ENCODE measurements around the gene CCDC188. TPM values are rescaled to one million over a fixed set of nuclear protein-coding genes. Genes with fewer than 3 reads are reported as not detected.

Gene CCDC188
- total and polyA plus RNA-seq, 4 donors, result not detected

DNA sequence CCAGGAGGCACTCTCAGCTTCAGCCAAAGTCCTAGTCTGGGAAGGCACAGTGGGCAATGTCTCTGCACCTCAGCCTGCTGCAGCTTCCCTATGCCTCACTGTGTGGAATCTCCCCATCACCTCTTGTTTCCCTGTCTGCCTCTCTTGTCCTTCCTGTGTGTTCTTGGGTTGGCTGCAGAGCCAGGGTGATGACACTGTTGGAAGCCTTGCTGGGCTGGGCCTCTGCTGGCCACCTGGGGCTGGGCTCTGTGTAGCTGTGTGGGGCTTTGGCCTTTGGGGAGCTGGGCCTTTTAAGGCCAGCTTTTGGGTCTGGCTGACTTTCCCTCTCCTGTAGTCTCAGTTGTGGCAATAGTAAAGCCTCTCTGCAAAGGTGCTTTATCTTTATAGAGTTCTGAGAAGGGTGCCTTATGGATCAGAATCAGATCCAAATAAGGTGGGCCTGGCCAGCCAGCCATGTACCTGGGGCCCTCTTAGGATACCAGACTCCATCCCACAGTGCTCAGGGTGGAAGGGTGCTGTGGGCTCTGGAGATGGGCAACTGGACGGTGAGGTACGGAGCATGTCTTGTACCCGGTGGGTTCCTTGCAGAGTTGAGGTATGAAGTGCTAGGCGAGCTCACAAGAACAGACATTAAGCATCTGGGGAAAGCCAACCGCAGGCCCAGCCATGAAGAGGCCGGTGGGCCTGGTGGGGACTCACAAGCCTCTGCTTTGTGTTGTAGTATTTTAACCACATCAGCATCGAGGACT lies 45.2 kb downstream of the CCDC188 start:
- H3K27me3 ChIP-seq (ENCODE audit: control insufficient read depth in 4 of 4, insufficient read depth in 4 of 4, low read length in 3 of 4), result no peaks in the 10 kb centered on the region
- DNase-seq (ENCODE audit: low spot score), result no peak
- TF ChIP-seq HNF4A (conservative IDR thresholded peaks at IDR 0.05) (no peak), RAD21 (IDR thresholded peaks at IDR 0.05) (no peak), MAX (IDR thresholded peaks at IDR 0.05) (no peak)
- H3K9ac ChIP-seq (ENCODE audit: low read depth in 1 of 2, low read length in 2 of 2), result no peak overlapping the region
- no peak overlapping the region for H3K4me3 ChIP-seq (ENCODE audit: low read depth in 1 of 3, low read length in 3 of 3)
- no peaks in the 10 kb centered on the region for H3K9me3 ChIP-seq (ENCODE audit: control insufficient read depth in 4 of 4, low read length in 3 of 4)
- WGBS, result 91% methylated on average over 7 of the region's 7 CpGs
- no peak overlapping the region for H3K27ac ChIP-seq (ENCODE audit: low read depth in 1 of 2, low read length in 2 of 2)
- peaks cover 0 to 31% (median 18%) of the 10 kb centered on the region in 4 donors for H3K4me1 ChIP-seq (ENCODE audit: control insufficient read depth in 4 of 4, insufficient read depth in 4 of 4, low read length in 3 of 4)
- peaks cover 18 to 55% (median 34%) of the 10 kb centered on the region in 4 donors for H3K36me3 ChIP-seq (ENCODE audit: control insufficient read depth in 4 of 4, insufficient read depth in 3 of 4, low read depth in 1 of 4, low read length in 3 of 4)

DNA sequence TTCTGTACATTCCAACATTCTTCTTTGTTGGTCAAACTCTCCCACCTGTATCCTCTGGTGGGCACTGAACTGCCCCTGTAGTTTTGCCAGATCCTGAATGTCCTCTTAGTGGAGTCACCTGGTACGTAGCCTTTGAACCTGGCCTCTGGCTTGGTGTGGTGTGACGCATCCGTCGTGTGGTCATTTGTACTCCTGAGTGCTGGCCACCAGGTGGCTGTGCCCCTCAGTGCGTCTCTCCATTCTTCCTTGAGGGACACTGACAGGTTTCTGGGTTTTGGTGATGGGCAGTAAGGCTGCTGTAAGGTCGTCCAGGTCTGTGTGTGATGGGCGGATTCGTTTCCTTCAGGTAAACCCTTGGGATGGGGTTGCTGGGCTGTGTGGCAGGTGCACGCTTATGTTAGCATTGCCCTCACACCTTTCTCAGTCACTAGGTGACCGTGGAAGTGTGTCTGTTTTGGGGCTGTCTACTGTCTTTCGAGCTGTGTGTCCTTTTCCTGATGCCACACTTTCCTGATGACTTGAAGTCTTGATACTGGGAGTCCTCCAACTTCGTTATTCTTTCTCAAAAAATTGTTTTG lies 48.6 kb downstream of the CCDC188 start:
- Histone ChIP-seq H3K4me1 (ENCODE audit: control insufficient read depth in 4 of 4, insufficient read depth in 4 of 4, low read length in 3 of 4) (peaks cover 0 to 31% (median 18%) of the 10 kb centered on the region in 4 donors), H3K9ac (ENCODE audit: low read depth in 1 of 2, low read length in 2 of 2) (peak overlapping the region in 1 of 2 donors; percentile 38), H3K9me3 (ENCODE audit: control insufficient read depth in 4 of 4, low read length in 3 of 4) (no peaks in the 10 kb centered on the region), H3K36me3 (ENCODE audit: control insufficient read depth in 4 of 4, insufficient read depth in 3 of 4, low read depth in 1 of 4, low read length in 3 of 4) (peaks cover 13 to 34% (median 20%) of the 10 kb centered on the region in 4 donors), H3K27ac (ENCODE audit: low read depth in 1 of 2, low read length in 2 of 2) (peak overlapping the region; percentile 51 to 56), H3K4me3 (ENCODE audit: low read depth in 1 of 3, low read length in 3 of 3) (no peak overlapping the region), H3K27me3 (ENCODE audit: control insufficient read depth in 4 of 4, insufficient read depth in 4 of 4, low read length in 3 of 4) (no peaks in the 10 kb centered on the region)
- DNase-seq (ENCODE audit: low spot score), result no peak
- WGBS, result 73% methylated on average over 12 of the region's 12 CpGs
- TF ChIP-seq RAD21 (IDR thresholded peaks at IDR 0.05), result peak in 1 of 2 donors; percentile 69
- TF ChIP-seq CTCF (IDR thresholded peaks at IDR 0.05; ENCODE audit: low read depth, low read length, missing input control), result peak; percentile 34
- TF ChIP-seq HNF4G (IDR thresholded peaks at IDR 0.05), result no peak
- peak in 1 of 2 donors; percentile 51 for TF ChIP-seq HNF4A (conservative IDR thresholded peaks at IDR 0.05)

DNA sequence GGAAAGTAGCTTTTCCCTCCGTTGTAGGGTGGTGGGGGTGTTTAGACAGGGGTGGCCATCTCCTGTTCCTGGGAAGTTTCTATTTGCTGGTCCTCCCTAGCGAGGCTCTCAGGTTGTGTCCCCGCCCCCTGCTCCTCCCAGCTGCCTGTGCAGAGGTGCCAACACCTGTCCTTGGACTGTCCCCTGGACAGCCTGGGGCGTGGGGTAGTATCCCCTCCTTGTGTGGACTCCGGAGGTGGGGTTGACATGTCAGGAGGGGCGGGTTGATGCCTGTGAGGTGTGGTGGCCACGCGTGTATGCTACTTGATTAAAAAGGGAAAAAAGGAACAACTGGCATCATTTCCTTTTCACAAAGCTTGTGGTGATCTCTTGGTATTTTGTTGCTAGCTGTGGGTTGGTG lies 49.2 kb downstream of the CCDC188 start:
- peak overlapping the region in 1 of 2 donors; percentile 56 for H3K27ac ChIP-seq (ENCODE audit: low read depth in 1 of 2, low read length in 2 of 2)

More for the DNA sequence above, 49.2 kb downstream of the CCDC188 start:
- TF ChIP-seq MAX (IDR thresholded peaks at IDR 0.05) (no peak), SP1 (IDR thresholded peaks at IDR 0.05) (no peak), NR2F2 (IDR thresholded peaks at IDR 0.05) (no peak), FOXA1 (IDR thresholded peaks at IDR 0.05) (no peak), TAF1 (conservative IDR thresholded peaks at IDR 0.05) (no peak), HNF4A (conservative IDR thresholded peaks at IDR 0.05) (peak; percentile 65 to 71), HNF4G (IDR thresholded peaks at IDR 0.05) (peak; percentile 11), CTCF (IDR thresholded peaks at IDR 0.05; ENCODE audit: low read depth, low read length, missing input control) (no peak), EGR1 (IDR thresholded peaks at IDR 0.05; ENCODE audit: low read depth in 2 of 2) (no peak), RXRA (IDR thresholded peaks at IDR 0.05) (peak in 1 of 2 donors; percentile 39), FOXA2 (IDR thresholded peaks at IDR 0.05) (no peak), YY1 (IDR thresholded peaks at IDR 0.05) (peak; percentile 30), RAD21 (IDR thresholded peaks at IDR 0.05) (no peak)
- peaks cover 7 to 28% (median 17%) of the 10 kb centered on the region in 4 donors for H3K36me3 ChIP-seq (ENCODE audit: control insufficient read depth in 4 of 4, insufficient read depth in 3 of 4, low read depth in 1 of 4, low read length in 3 of 4)
- no peaks in the 10 kb centered on the region for H3K9me3 ChIP-seq (ENCODE audit: control insufficient read depth in 4 of 4, low read length in 3 of 4)
- H3K27me3 ChIP-seq (ENCODE audit: control insufficient read depth in 4 of 4, insufficient read depth in 4 of 4, low read length in 3 of 4), result no peaks in the 10 kb centered on the region
- H3K4me3 ChIP-seq (ENCODE audit: low read depth in 1 of 3, low read length in 3 of 3), result no peak overlapping the region
- H3K9ac ChIP-seq (ENCODE audit: low read depth in 1 of 2, low read length in 2 of 2), result no peak overlapping the region
- H3K4me1 ChIP-seq (ENCODE audit: control insufficient read depth in 4 of 4, insufficient read depth in 4 of 4, low read length in 3 of 4), result peaks cover 0 to 31% (median 18%) of the 10 kb centered on the region in 4 donors
- WGBS, result 43% methylated on average over 8 of the region's 8 CpGs
- DNase-seq (ENCODE audit: low spot score), result no peak

Data from liver (tissue), 9 donors.